Activated CD4-positive, alpha-beta T cell treated with anti-CD3 and anti-CD28 coated beads, Interleukin-10, Interleukin-2, amounts not matched to agents 100 ng/mL and 50 ng/mL, durations not matched to agents 16 hours and 8 hours (primary cell): ENCODE results near the gene PYGO1.
"Not testable (repeated sequence)": the region's sequence is repeated elsewhere in the genome, so short reads cannot be mapped to it uniquely, and the experiment has no call there.

Experiments used
- DNase-seq: peaks from one replicate; pipeline ENCODE4 v3.0.0-alpha.2; 2020

PYGO1 gene

GRCh38 chr15:55588070-55588814 is at the start of gene PYGO1:
PYGO1 (minus strand) TSS chr15:55588345; CDS start chr15:55587883, 462 bp downstream.
- DNase-seq, result peak; percentile 37

GRCh38 chr15:55637086-55637485 is 48.9 kb upstream of the PYGO1 start:
- no peak for DNase-seq

GRCh38 chr15:55633731-55634130 is 45.6 kb upstream of the PYGO1 start:
- DNase-seq, result no peak

- no peak for DNase-seq
Observed at GRCh38 chr15:55632434-55632833, 44.3 kb upstream of the PYGO1 start.

GRCh38 chr15:55630858-55631257 is 42.7 kb upstream of the PYGO1 start:
- no peak for DNase-seq

- DNase-seq, result no peak
Observed at GRCh38 chr15:55628369-55628730, 40.2 kb upstream of the PYGO1 start.

- DNase-seq, result no peak
Observed at GRCh38 chr15:55627730-55628368, 39.7 kb upstream of the PYGO1 start.

- DNase-seq, result no peak
Observed at GRCh38 chr15:55619783-55620182, 31.6 kb upstream of the PYGO1 start.

- DNase-seq, result no peak
Observed at GRCh38 chr15:55618387-55618786, 30.2 kb upstream of the PYGO1 start.

GRCh38 chr15:55615445-55615844 is 27.3 kb upstream of the PYGO1 start:
- no peak for DNase-seq

GRCh38 chr15:55613727-55614126 is 25.6 kb upstream of the PYGO1 start:
- DNase-seq, result no peak

- DNase-seq, result no peak
Observed at GRCh38 chr15:55606214-55606613, 18.1 kb upstream of the PYGO1 start.

- DNase-seq, result no peak
Observed at GRCh38 chr15:55601374-55601773, 13.2 kb upstream of the PYGO1 start.

- DNase-seq, result no peak
Observed at GRCh38 chr15:55599439-55599838, 11.3 kb upstream of the PYGO1 start.

- not testable (repeated sequence) for DNase-seq
Observed at GRCh38 chr15:55593019-55593418, 4.9 kb upstream of the PYGO1 start.

GRCh38 chr15:55590788-55591187 is 2.6 kb upstream of the PYGO1 start:
- no peak for DNase-seq

- DNase-seq, result no peak
Observed at GRCh38 chr15:55589287-55589686, 1.1 kb upstream of the PYGO1 start.

- DNase-seq, result no peak
Observed at GRCh38 chr15:55588815-55589115, 620 bp upstream of the PYGO1 start.

- DNase-seq, result no peak
Observed at GRCh38 chr15:55587321-55588069, 650 bp downstream of the PYGO1 start.

GRCh38 chr15:55586808-55587207 is 1.3 kb downstream of the PYGO1 start:
- no peak for DNase-seq

GRCh38 chr15:55576943-55577342 is 11.2 kb downstream of the PYGO1 start:
- no peak for DNase-seq

GRCh38 chr15:55574096-55574495 is 14.0 kb downstream of the PYGO1 start:
- no peak for DNase-seq

GRCh38 chr15:55573224-55573623 is 14.9 kb downstream of the PYGO1 start:
- no peak for DNase-seq
